NCI-H526 treated with DMSO at 0.1 percent for 48 hours (cell line): ENCODE measurements around the gene CPEB4.

Experiments
- DNase-seq: peaks from one replicate; lab custom pipeline; 2025; lab: John Stamatoyannopoulos, UW

The CPEB4 gene

DNA sequence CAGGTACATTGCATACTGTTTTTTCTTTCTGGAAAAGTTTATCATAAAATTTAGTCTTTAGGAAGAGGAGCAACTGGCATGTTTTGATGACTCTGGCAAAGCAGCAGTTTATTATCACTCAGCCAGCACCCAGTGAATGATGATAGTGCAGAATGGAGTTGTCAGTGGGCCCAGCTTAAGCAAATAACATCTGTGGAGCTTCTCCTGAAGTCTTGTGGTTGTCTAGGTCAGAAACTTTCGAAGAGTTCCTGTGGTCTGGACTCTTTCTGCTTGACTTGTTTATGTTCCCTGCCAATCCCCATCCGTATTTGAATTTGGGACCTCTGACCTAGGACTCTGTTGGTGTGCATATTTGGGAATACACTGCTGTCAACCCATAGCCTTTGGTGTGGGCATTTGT is 62.7 kb downstream of the CPEB4 start:
- DNase-seq, result no peak

GRCh38 chr5:173953528-173954090 is 65.5 kb downstream of the CPEB4 start:
- no peak for DNase-seq

- no peak for DNase-seq
Measured at GRCh38 chr5:173954671-173955521, 66.7 kb downstream of the CPEB4 start.

- DNase-seq, result no peak
Measured at GRCh38 chr5:173960986-173961385, 72.8 kb downstream of the CPEB4 start.

GRCh38 chr5:173961418-173961817 is 73.3 kb downstream of the CPEB4 start:
- no peak for DNase-seq

DNA sequence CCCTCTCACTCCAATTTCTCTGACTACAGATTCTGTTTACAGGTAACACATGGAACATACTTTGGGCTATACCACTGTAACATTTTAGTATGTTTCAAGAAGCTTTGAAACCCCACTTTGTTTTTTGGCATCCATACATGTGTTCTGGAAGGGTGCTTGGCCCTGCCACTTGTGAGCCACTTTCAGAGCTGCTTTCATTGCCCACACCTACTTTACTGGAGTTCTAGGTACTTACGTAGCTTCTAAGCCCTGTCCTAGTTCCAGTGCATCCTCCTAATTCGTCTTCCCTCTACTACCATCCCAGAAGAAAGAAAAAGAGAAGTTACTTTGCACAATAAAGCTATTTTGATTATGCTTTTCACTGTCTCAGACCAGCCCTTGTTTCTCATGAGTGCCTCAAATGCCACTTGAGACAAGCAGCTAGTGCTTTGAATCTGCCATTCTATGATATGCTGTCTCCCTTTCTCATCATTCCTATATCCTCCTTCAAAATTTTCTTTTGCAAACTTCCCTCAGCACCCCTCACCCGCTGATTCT is 74.4 kb downstream of the CPEB4 start:
- no peak for DNase-seq

DNA sequence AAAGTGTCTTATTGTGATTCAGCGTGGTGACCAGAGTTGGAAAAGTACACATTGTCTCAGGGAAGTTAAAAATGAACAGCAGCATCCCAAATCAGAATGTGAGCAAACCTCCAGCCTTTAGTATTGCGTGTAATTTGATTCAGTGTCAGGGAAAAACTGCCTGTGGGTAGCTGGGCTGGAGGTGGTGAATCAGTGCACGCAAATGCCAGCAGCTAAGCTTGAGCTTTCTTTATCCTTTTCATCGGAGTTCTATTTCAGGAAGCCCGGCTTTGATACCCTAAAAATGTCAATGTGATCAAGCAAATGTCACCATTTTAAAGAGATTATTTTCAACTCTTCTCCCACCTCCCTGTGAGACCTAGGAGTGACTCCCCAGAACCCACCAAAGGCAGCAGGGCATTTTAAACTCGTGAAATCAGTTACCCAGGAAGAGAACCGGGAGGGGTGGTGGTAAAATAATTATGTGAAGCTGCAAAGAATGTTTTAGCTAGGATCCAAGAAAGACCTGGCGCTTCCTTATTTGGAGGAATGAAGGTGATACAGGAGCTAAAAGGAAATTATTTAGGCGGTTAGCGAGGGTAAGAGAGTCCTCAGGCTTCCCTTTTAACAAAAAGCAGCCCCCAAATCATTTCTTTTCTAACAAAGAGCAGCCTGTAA is 75.2 kb downstream of the CPEB4 start:
- no peak for DNase-seq

- DNase-seq, result peak; percentile 42
Measured at GRCh38 chr5:173963867-173964441, 75.8 kb downstream of the CPEB4 start.

GRCh38 chr5:173964506-173964905 is 76.4 kb downstream of the CPEB4 start:
- no peak for DNase-seq

- DNase-seq, result no peak
Measured at GRCh38 chr5:173967241-173967640, 79.1 kb downstream of the CPEB4 start.

DNA sequence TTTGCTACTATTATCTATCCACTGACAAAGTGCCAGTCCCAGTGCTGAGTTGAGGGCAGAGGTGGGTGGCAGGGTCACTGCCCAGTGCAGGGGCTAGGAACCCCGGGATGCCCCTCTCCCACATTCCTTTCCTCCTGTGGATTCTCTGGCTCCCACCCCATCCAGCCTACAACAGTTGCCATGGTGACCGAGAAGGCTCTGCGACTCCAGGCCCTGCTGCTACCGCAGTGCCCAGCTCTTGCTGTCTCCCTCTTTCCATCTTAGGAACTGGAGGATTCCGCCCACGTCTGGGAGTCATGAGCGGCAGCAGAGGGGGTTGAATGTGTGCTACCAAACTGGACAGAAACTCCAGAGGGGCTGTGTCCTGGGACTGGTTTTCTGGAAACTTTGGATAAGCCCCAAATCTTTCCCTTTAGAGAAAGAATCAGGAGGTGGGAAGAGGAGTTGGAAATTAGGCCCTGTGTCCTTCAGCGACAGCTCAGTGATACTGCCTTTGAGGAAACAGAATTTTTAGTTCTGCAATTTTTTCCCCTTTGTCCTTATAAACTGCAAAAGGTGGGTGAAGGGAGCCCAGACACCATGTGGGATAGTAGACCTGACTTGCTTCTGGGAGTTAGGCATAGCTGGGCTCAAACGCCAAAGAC is 80.1 kb downstream of the CPEB4 start:
- no peak for DNase-seq

DNA sequence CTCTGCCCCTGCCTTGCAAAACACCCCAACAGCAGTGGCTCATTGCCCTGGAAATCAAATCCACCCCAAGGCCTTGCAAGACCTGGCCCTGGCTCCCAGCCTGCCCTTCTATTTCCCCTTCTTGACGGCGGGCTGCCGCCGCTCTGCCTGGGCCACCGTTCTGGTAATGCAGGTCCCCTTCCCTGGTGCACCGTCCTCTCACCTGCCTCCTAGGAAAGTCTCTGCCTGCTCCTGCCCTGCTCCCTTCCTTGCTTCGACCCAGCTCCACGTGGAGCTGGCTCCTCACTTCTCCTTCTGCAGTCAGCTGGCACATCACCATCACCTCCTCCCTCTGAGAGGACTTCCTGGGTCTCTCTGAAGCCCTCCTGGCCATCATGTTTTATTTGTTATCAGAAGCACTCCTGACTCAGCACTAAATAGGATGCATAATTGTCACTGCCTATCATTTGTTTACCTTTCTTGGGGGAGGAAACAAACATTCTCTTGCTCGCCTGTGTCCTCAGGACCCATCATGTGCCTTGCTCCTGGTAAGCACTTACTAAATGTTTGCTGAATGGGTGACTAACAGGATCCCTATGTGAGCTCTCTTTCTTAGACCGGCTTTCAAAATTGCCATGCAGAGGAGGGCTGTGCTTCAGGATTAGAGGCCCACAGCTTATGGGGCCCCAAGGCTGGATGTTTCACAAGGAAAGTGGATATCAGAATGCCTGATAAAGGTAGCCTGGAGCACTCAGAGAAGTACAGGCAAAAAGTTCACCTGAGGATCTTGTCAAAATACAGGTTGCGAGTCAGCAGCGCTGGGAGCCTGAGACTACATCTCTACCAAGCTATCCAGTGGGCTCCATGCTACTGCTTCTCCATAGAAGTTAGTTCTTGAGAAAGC is 81.3 kb downstream of the CPEB4 start:
- DNase-seq, result no peak

GRCh38 chr5:173970878-173971650 is 82.9 kb downstream of the CPEB4 start:
- no peak for DNase-seq

DNA sequence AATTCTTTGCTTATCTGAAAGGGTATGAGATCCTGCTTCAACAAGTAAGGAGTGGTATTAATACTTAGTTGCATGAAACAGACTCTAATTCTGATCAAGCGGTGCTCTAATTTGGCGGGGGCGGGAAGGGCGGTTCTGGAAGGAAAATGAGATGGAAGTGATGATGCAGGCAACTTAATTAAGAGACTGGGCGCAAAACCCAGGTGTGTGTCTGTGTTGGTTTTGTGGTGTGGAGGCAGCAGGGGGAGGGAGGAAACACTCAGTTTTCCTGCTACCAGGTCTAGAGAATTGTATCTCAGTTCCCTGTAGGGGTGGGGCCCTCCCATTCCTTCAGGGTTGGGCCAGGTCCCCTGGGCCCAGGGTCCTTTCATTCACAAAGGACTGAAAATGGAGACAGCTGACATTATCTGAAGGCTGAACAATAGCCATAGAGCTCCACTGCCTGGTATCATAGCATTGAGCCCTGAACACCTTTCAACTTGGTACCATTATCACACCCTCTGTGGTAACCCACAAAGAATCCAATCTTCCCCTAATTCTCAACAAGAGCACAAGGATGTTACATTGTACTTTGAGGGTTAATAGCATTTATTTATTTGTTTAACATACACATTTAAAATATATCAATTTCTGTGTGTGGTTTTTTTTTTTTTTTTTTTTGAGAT is 83.7 kb downstream of the CPEB4 start:
- no peak for DNase-seq

- DNase-seq, result no peak
Measured at GRCh38 chr5:173972607-173972924, 84.4 kb downstream of the CPEB4 start.

DNA sequence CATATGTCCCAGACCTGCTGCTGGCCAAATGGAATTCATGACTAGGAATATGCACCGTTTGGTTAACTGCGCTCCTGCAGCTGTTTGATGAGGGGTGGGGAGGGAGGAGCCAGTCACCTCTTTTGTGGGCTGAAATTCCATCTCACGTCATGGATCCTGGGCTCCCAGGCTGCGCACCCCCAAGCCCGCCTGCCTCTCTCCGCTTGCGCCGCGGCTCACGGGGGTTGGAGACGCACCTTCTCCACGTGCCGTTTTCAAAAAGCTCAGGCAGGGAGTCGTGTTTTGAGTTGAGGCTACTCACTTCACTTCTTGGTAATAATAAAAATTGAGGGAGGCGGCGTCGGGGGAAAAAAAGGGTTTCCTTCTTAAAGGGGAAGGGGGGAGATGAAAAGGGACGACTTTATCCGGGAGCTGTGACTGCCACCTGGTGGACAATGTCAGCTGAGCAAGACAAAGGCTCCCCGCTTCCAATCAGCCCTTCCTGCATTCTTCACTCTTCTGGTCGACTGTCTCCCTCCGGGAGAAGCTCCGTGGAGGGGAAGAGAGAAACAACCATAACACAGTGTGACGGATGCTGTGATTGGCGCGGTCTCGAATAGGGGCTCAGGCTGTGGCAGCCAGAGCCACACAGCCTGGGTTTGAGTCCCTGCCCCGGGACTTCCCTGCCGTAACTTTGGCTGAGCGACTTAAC is 84.9 kb downstream of the CPEB4 start:
- peak; percentile 35 for DNase-seq

DNA sequence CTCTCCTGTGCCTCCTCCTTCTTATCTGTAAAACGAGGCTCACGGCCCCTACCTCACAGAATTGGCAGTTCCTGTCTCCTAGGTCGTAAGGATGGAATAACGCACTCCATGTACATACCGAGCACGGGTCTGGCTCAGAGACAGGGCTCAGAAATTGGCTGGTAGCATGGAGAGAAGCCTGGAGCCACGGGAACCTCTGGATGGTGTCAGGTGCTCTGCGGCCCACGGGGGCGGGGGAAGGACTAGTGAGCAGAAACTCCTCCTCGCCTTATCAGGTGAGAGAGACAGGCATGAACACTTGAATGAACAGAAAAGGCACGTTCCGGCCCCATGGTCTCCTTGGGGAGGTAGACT is 85.4 kb downstream of the CPEB4 start:
- no peak for DNase-seq

DNA sequence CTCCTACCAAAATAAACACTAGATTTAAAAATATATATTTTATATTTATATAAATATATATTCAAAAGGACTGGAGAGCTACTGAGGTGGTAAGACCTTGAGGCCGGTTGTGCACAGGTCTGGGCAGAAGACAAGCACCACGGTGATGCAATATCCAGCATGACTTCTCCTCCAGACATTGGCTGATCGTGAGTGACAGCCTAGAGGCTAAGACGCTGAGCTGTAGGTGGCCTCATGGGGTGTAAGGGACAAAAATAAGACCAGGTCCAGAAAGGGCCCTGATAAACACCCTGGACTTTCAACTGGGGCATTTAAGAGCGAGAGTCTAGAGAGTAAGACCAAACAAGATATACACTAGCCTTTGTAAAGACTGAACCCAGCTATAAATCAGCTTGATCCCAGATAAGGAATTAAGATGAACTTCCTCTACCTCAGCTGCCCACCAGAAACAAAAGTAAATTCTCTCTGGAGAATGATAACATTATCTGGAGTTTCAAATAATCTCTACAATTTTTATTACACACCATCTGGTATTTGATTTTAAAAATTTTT is 86.6 kb downstream of the CPEB4 start:
- no peak for DNase-seq

DNA sequence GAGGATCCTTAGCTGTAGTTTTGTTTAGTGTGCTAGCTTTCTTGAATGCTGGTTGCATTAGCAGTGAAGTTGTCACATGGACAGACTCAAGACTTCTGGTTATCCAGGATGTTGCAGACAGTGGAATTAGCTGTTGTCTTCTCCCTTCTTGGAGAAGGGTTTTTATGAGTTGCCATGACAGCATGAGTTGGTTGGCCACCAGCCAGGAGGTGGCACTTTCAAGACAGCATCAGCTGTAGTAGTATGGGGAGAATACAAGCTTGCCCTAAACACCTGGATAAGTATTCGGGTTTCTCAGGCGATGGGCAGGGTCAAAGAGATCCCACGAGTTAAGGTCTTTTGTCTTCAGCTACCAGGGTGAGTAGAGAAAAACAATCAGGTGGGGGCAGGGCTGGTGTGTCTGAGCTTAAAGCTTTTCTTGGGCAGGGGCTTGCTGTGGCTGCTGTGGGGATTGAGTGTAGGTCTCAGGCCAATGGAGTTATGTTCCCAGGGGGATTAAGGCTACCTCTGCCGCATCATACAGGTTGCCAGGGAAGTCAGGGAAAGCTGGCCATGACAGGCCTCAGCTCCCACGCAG is 93.1 kb downstream of the CPEB4 start:
- DNase-seq, result no peak
